Osteocyte (in vitro differentiated cells): ENCODE data around the gene FAM114A1. TPM values are rescaled to one million over a fixed set of nuclear protein-coding genes. Genes with fewer than 3 reads are reported as not detected.
"Not testable (repeated sequence)": the region's sequence is repeated elsewhere in the genome, so short reads cannot be mapped to it uniquely, and the experiment has no call there.

ENCODE experiments used
- DNase-seq: peaks from one replicate; pipeline ENCODE4 v3.0.0; 2021; ENCODE audit warnings: mixed read lengths; ENCODE audit not compliant: unreplicated experiment; ENCODE audit errors: extremely low spot score
- H3K27ac Mint-ChIP-seq: one replicate; pipeline ENCODE4 v1.8.0; 2021; ENCODE audit warnings: mild to moderate bottlenecking, mixed read lengths; ENCODE audit not compliant: unreplicated experiment
- H3K27me3 Mint-ChIP-seq: one replicate; pipeline ENCODE4 v1.8.0; 2021; ENCODE audit warnings: mixed read lengths; ENCODE audit not compliant: unreplicated experiment
- H3K36me3 Mint-ChIP-seq: one replicate; pipeline ENCODE4 v1.8.0; 2021; ENCODE audit warnings: mixed read lengths; ENCODE audit not compliant: unreplicated experiment
- H3K4me1 Mint-ChIP-seq: one replicate; pipeline ENCODE4 v1.8.0; 2021; ENCODE audit warnings: mixed read lengths; ENCODE audit not compliant: unreplicated experiment
- H3K4me3 Mint-ChIP-seq: one replicate; pipeline ENCODE4 v1.8.0; 2021; ENCODE audit warnings: mild to moderate bottlenecking, moderate library complexity, mixed read lengths; ENCODE audit not compliant: unreplicated experiment
- H3K9me3 Mint-ChIP-seq: one replicate; pipeline ENCODE4 v1.8.0; 2021; ENCODE audit warnings: mixed read lengths; ENCODE audit not compliant: unreplicated experiment
- CTCF ChIP-seq: fragments of 200-600 bp; sonication (generic); IDR thresholded peaks from 2 replicates; pipeline ENCODE4 v1.5.0; 2021; ENCODE audit warnings: antibody characterized with exemption, mild to moderate bottlenecking, moderate library complexity
- total RNA-seq: library from RNA; stranded (reverse); gene quantifications from 2 replicates; pipeline ENCODE4 v1.2.1, GENCODE V29; 2021

Gene FAM114A1
- total RNA-seq, 1 donor from 2014 or later: 139 TPM

GRCh38 chr4:38955957-38956356, 88.4 kb downstream of the FAM114A1 start:
- H3K36me3 Mint-ChIP-seq: no peaks in the 10 kb centered on the region
- no peaks in the 10 kb centered on the region for H3K9me3 Mint-ChIP-seq
- H3K4me1 Mint-ChIP-seq: peaks cover 23% of the 10 kb centered on the region
- no peak for DNase-seq
- H3K27ac Mint-ChIP-seq: no peak overlapping the region
- H3K27me3 Mint-ChIP-seq: no peaks in the 10 kb centered on the region
- no peak overlapping the region for H3K4me3 Mint-ChIP-seq
- no peak for TF ChIP-seq CTCF

GRCh38 chr4:38957261-38957815, 89.7 kb downstream of the FAM114A1 start:
- Mint-ChIP-seq H3K4me1 (peaks cover 22% of the 10 kb centered on the region), H3K9me3 (peaks cover 12% of the 10 kb centered on the region), H3K27me3 (no peaks in the 10 kb centered on the region), H3K36me3 (peaks cover 4% of the 10 kb centered on the region), H3K27ac (peak overlapping the region; percentile 86), H3K4me3 (no peak overlapping the region)
- no peak for TF ChIP-seq CTCF
- no peak for DNase-seq

GRCh38 chr4:38957893-38958292, 90.3 kb downstream of the FAM114A1 start:
- Mint-ChIP-seq H3K36me3 (peaks cover 4% of the 10 kb centered on the region), H3K27ac (peak overlapping the region; percentile 86), H3K9me3 (peaks cover 12% of the 10 kb centered on the region), H3K27me3 (no peaks in the 10 kb centered on the region), H3K4me1 (peaks cover 22% of the 10 kb centered on the region), H3K4me3 (no peak overlapping the region)
- no peak for TF ChIP-seq CTCF
- no peak for DNase-seq

- no peak for DNase-seq
- no peak for TF ChIP-seq CTCF
- Mint-ChIP-seq H3K27ac (peak overlapping the region; percentile 86), H3K9me3 (peaks cover 12% of the 10 kb centered on the region), H3K36me3 (peaks cover 4% of the 10 kb centered on the region), H3K27me3 (no peaks in the 10 kb centered on the region), H3K4me1 (peaks cover 22% of the 10 kb centered on the region), H3K4me3 (no peak overlapping the region)
These were observed 91.0 kb downstream of the FAM114A1 start for GRCh38 chr4:38958453-38959190.

GRCh38 chr4:38959248-38959647, 91.6 kb downstream of the FAM114A1 start:
- H3K36me3 Mint-ChIP-seq, DNase-seq, H3K4me3 Mint-ChIP-seq, H3K27me3 Mint-ChIP-seq: not testable (repeated sequence)
- Mint-ChIP-seq H3K4me1 (peaks cover 22% of the 10 kb centered on the region), H3K27ac (peak overlapping the region; percentile 86), H3K9me3 (peaks cover 12% of the 10 kb centered on the region)
